GM21529 (cell line): ENCODE data around the gene MACROD2.

Experiments used
- ATAC-seq: cut with Tn5 transposase; IDR thresholded peaks from one replicate; pipeline ENCODE4 v1.9.1; 2021; ENCODE audit not compliant: unreplicated experiment

Gene MACROD2

GRCh38 chr20:16096756-16097326 is 2101.5 kb downstream of the MACROD2 start:
- ATAC-seq: no peak

- no peak for ATAC-seq
Measured at GRCh38 chr20:16097788-16098187, 2102.5 kb downstream of the MACROD2 start.

GRCh38 chr20:16098890-16099639 is 2103.7 kb downstream of the MACROD2 start:
- ATAC-seq: no peak

- no peak for ATAC-seq
Measured at GRCh38 chr20:16100111-16100510, 2104.8 kb downstream of the MACROD2 start.

GRCh38 chr20:16100767-16101166 is 2105.5 kb downstream of the MACROD2 start:
- no peak for ATAC-seq
